ENCODE data around the gene SGSH.

DNA sequence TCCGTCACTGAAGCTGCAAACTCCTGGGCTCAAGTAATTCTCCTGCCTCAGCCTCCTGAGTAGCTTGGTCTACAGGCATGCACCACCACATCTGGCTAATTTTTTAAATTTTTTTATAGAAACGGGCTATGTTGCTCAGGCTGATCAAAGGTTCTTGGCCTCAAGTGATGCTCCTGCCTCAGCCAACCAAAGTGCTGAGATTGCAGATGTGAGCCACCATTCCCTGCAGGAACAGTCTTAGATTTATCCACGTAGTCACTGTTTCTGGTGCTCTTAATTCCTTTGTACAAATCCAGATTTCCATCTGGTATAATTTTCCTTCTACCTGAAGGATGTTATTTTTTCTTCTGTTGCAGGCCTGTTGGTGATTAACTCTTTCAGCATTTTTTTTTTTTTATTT is 13.1 kb upstream of the SGSH start:
- TF ChIP-seq ZNF433 (tag by site-specific recombination; IDR thresholded peaks at IDR 0.05; ENCODE audit: low read depth) (no peak), ZNF37A (tag by site-specific recombination; IDR thresholded peaks at IDR 0.05) (no peak), ZNF292 (tag by site-specific recombination; IDR thresholded peaks at IDR 0.05; ENCODE audit: borderline replicate concordance, low read depth) (no peak), SP7 (tag by site-specific recombination; IDR thresholded peaks at IDR 0.05) (no peak), RBAK (tag by site-specific recombination; IDR thresholded peaks at IDR 0.05) (no peak), YY1 (tag by site-specific recombination; IDR thresholded peaks at IDR 0.05) (no peak), BCL11A (tag by site-specific recombination; IDR thresholded peaks at IDR 0.05; ENCODE audit: low read depth) (no peak), ZBTB17 (tag by site-specific recombination; IDR thresholded peaks at IDR 0.05) (no peak), ZNF133 (tag by site-specific recombination; IDR thresholded peaks at IDR 0.05) (no peak)
- TF ChIP-seq, protein P1, sequence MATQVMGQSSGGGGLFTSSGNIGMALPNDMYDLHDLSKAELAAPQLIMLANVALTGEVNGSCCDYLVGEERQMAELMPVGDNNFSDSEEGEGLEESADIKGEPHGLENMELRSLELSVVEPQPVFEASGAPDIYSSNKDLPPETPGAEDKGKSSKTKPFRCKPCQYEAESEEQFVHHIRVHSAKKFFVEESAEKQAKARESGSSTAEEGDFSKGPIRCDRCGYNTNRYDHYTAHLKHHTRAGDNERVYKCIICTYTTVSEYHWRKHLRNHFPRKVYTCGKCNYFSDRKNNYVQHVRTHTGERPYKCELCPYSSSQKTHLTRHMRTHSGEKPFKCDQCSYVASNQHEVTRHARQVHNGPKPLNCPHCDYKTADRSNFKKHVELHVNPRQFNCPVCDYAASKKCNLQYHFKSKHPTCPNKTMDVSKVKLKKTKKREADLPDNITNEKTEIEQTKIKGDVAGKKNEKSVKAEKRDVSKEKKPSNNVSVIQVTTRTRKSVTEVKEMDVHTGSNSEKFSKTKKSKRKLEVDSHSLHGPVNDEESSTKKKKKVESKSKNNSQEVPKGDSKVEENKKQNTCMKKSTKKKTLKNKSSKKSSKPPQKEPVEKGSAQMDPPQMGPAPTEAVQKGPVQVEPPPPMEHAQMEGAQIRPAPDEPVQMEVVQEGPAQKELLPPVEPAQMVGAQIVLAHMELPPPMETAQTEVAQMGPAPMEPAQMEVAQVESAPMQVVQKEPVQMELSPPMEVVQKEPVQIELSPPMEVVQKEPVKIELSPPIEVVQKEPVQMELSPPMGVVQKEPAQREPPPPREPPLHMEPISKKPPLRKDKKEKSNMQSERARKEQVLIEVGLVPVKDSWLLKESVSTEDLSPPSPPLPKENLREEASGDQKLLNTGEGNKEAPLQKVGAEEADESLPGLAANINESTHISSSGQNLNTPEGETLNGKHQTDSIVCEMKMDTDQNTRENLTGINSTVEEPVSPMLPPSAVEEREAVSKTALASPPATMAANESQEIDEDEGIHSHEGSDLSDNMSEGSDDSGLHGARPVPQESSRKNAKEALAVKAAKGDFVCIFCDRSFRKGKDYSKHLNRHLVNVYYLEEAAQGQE (tag by site-specific recombination; IDR thresholded peaks at IDR 0.05), result no peak
- TF ChIP-seq, protein P2, sequence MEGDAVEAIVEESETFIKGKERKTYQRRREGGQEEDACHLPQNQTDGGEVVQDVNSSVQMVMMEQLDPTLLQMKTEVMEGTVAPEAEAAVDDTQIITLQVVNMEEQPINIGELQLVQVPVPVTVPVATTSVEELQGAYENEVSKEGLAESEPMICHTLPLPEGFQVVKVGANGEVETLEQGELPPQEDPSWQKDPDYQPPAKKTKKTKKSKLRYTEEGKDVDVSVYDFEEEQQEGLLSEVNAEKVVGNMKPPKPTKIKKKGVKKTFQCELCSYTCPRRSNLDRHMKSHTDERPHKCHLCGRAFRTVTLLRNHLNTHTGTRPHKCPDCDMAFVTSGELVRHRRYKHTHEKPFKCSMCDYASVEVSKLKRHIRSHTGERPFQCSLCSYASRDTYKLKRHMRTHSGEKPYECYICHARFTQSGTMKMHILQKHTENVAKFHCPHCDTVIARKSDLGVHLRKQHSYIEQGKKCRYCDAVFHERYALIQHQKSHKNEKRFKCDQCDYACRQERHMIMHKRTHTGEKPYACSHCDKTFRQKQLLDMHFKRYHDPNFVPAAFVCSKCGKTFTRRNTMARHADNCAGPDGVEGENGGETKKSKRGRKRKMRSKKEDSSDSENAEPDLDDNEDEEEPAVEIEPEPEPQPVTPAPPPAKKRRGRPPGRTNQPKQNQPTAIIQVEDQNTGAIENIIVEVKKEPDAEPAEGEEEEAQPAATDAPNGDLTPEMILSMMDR (tag by site-specific recombination; IDR thresholded peaks at IDR 0.05), result no peak
- TF ChIP-seq, protein P3, sequence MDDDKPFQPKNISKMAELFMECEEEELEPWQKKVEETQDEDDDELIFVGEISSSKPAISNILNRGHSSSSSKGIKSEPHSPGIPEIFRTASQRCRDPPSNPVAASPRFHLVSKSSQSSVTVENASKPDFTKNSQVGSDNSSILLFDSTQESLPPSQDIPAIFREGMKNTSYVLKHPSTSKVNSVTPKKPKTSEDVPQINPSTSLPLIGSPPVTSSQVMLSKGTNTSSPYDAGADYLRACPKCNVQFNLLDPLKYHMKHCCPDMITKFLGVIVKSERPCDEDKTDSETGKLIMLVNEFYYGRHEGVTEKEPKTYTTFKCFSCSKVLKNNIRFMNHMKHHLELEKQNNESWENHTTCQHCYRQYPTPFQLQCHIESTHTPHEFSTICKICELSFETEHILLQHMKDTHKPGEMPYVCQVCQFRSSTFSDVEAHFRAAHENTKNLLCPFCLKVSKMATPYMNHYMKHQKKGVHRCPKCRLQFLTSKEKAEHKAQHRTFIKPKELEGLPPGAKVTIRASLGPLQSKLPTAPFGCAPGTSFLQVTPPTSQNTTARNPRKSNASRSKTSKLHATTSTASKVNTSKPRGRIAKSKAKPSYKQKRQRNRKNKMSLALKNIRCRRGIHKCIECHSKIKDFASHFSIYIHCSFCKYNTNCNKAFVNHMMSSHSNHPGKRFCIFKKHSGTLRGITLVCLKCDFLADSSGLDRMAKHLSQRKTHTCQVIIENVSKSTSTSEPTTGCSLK (tag by site-specific recombination; IDR thresholded peaks at IDR 0.05), result no peak
- TF ChIP-seq, protein P4, sequence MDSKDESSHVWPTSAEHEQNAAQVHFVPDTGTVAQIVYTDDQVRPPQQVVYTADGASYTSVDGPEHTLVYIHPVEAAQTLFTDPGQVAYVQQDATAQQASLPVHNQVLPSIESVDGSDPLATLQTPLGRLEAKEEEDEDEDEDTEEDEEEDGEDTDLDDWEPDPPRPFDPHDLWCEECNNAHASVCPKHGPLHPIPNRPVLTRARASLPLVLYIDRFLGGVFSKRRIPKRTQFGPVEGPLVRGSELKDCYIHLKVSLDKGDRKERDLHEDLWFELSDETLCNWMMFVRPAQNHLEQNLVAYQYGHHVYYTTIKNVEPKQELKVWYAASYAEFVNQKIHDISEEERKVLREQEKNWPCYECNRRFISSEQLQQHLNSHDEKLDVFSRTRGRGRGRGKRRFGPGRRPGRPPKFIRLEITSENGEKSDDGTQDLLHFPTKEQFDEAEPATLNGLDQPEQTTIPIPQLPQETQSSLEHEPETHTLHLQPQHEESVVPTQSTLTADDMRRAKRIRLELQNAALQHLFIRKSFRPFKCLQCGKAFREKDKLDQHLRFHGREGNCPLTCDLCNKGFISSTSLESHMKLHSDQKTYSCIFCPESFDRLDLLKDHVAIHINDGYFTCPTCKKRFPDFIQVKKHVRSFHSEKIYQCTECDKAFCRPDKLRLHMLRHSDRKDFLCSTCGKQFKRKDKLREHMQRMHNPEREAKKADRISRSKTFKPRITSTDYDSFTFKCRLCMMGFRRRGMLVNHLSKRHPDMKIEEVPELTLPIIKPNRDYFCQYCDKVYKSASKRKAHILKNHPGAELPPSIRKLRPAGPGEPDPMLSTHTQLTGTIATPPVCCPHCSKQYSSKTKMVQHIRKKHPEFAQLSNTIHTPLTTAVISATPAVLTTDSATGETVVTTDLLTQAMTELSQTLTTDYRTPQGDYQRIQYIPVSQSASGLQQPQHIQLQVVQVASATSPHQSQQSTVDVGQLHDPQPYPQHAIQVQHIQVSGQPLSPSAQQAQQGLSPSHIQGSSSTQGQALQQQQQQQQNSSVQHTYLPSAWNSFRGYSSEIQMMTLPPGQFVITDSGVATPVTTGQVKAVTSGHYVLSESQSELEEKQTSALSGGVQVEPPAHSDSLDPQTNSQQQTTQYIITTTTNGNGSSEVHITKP (tag by site-specific recombination; IDR thresholded peaks at IDR 0.05), result no peak
- TF ChIP-seq, protein P5, sequence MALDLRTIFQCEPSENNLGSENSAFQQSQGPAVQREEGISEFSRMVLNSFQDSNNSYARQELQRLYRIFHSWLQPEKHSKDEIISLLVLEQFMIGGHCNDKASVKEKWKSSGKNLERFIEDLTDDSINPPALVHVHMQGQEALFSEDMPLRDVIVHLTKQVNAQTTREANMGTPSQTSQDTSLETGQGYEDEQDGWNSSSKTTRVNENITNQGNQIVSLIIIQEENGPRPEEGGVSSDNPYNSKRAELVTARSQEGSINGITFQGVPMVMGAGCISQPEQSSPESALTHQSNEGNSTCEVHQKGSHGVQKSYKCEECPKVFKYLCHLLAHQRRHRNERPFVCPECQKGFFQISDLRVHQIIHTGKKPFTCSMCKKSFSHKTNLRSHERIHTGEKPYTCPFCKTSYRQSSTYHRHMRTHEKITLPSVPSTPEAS (tag by site-specific recombination; IDR thresholded peaks at IDR 0.05), result no peak

Data from HEK293 (cell line).